ENCODE results near the gene IDUA.
A peak's percentile ranks its signal among the peaks of the same experiment; 100 is the strongest.

The IDUA gene

GRCh38 chr4:986428-986878 lies 391 bp upstream of the IDUA start:
- no peak for TF ChIP-seq CTCF (IDR thresholded peaks at IDR 0.05; ENCODE audit: insufficient read depth, low read length, missing control alignments)
- no peak for DNase-seq (ENCODE audit: low read depth, low spot score)
- ChIA-PET CTCF (interaction anchor here (1.0 to 2.8 kb wide), 9 partner anchors 7 to 302 kb away, joined by 3 to 21 read pairs (median 4); partner anchors contain the start of genes GAK and TMEM175), POLR2A (interaction anchor here (1.0 to 1.2 kb wide), 2 partner anchors 12 to 192 kb away, joined by 3 read pairs; no protein-coding TSS in a partner anchor)
- H3K4me3 ChIP-seq (ENCODE audit: low read depth, low read length) = peak overlapping the region; percentile 74

- no peak for DNase-seq (ENCODE audit: low read depth, low spot score)
- TF ChIP-seq CTCF (IDR thresholded peaks at IDR 0.05; ENCODE audit: insufficient read depth, low read length, missing control alignments) = no peak
These were observed 1.0 kb downstream of the IDUA start for GRCh38 chr4:987624-988513.

GRCh38 chr4:988726-989721 lies 2.2 kb downstream of the IDUA start:
- no peak for DNase-seq (ENCODE audit: low read depth, low spot score)
- ChIA-PET CTCF (no interaction called here), POLR2A (no interaction called here)
- TF ChIP-seq CTCF (IDR thresholded peaks at IDR 0.05; ENCODE audit: insufficient read depth, low read length, missing control alignments) = no peak
- no peak overlapping the region; the same call in 1 of the 2 replicates for H3K4me3 ChIP-seq (ENCODE audit: low read depth, low read length)

More at GRCh38 chr4:987624-988513, 1.0 kb downstream of the IDUA start:
- POLR2A ChIA-PET = interaction anchor here (0.8 to 1.2 kb wide), 3 partner anchors 11 to 194 kb away, joined by 3 read pairs; partner anchors contain the start of genes GAK and TMEM175
- H3K4me3 ChIP-seq (ENCODE audit: low read depth, low read length) = peak overlapping the region; percentile 74
- CTCF ChIA-PET = interaction anchor here (0.8 to 2.8 kb wide), 10 partner anchors 9 to 304 kb away, joined by 3 to 21 read pairs (median 4); partner anchors contain the start of genes DGKQ, GAK and TMEM175

GRCh38 chr4:989722-990471 lies 3.1 kb downstream of the IDUA start:
- CTCF ChIA-PET = no interaction called here
- no peak for DNase-seq (ENCODE audit: low read depth, low spot score)
- no peak overlapping the region for H3K4me3 ChIP-seq (ENCODE audit: low read depth, low read length)
- POLR2A ChIA-PET = no interaction called here
- no peak for TF ChIP-seq CTCF (IDR thresholded peaks at IDR 0.05; ENCODE audit: insufficient read depth, low read length, missing control alignments)

GRCh38 chr4:990746-991367 lies 4.0 kb downstream of the IDUA start:
- POLR2A ChIA-PET = no interaction called here

More at GRCh38 chr4:990746-991367, 4.0 kb downstream of the IDUA start:
- CTCF ChIA-PET = interaction anchor here (1.2 kb wide), 1 partner anchor 250 kb away, joined by 3 read pairs; no protein-coding TSS in a partner anchor
- no peak for TF ChIP-seq CTCF (IDR thresholded peaks at IDR 0.05; ENCODE audit: insufficient read depth, low read length, missing control alignments)
- H3K4me3 ChIP-seq (ENCODE audit: low read depth, low read length) = no peak overlapping the region
- no peak for DNase-seq (ENCODE audit: low read depth, low spot score)
